HEK293 (cell line): ENCODE data around the gene TMEM222.
A peak's percentile ranks its signal among the peaks of the same experiment; 100 is the strongest.

Experiments used
- OSR2 ChIP-seq: fragments of 450-650 bp; formaldehyde crosslinking; IDR thresholded peaks from 2 replicates; pipeline ENCODE4 v1.5.1; 2016; ENCODE audit warnings: missing biosample characterization, missing genetic modification characterization
- OVOL3 ChIP-seq: fragments of 450-650 bp; formaldehyde crosslinking; IDR thresholded peaks from 2 replicates; pipeline ENCODE4 v1.5.1; 2016; ENCODE audit warnings: missing biosample characterization, missing genetic modification characterization
- PRDM4 ChIP-seq: fragments of 450-650 bp; formaldehyde crosslinking; IDR thresholded peaks from 2 replicates; pipeline ENCODE4 v1.5.1; 2017; ENCODE audit warnings: missing biosample characterization, missing genetic modification characterization
- TCF7L2 ChIP-seq: IDR thresholded peaks from 2 replicates; pipeline ENCODE4 v1.6.1; 2011; ENCODE audit warnings: low read depth, mild to moderate bottlenecking, inconsistent platforms, low read length, moderate library complexity, borderline replicate concordance
- ZBTB48 ChIP-seq: fragments of 450-650 bp; formaldehyde crosslinking; IDR thresholded peaks from 2 replicates; pipeline ENCODE4 v1.5.1; 2016; ENCODE audit warnings: missing biosample characterization, missing genetic modification characterization
- ZBTB8A ChIP-seq: fragments of 450-650 bp; formaldehyde crosslinking; IDR thresholded peaks from 2 replicates; pipeline ENCODE4 v1.5.1; 2016; ENCODE audit warnings: missing biosample characterization, missing genetic modification characterization
- ZNF10 ChIP-seq: fragments of 450-650 bp; formaldehyde crosslinking; IDR thresholded peaks from 2 replicates; pipeline ENCODE4 v1.5.1; 2017; ENCODE audit warnings: missing biosample characterization, missing genetic modification characterization
- ZNF146 ChIP-seq: fragments of 450-650 bp; formaldehyde crosslinking; IDR thresholded peaks from 2 replicates; pipeline ENCODE4 v1.5.1; 2016; ENCODE audit warnings: missing biosample characterization, missing genetic modification characterization
- ZNF274 ChIP-seq, 2 experiments: fragments of 200-500 bp in 1 of 2; fragments of 450-650 bp in 1 of 2; sonication (Bioruptor generic) in 1 of 2; formaldehyde crosslinking in 1 of 2; IDR thresholded peaks; 2 replicates each; pipeline versions ENCODE4 v1.5.1 to v1.6.1; 2014 to 2016; ENCODE audit warnings: borderline replicate concordance in 1 of 2, inconsistent platforms in 1 of 2, low read length in 1 of 2, missing biosample characterization in 1 of 2, missing genetic modification characterization in 1 of 2
- ZNF335 ChIP-seq: fragments of 450-650 bp; formaldehyde crosslinking; conservative IDR thresholded peaks from 2 replicates; pipeline ENCODE4 v1.5.1; 2016; ENCODE audit warnings: missing biosample characterization, missing genetic modification characterization
- ZNF501 ChIP-seq: fragments of 450-650 bp; formaldehyde crosslinking; IDR thresholded peaks from 2 replicates; pipeline ENCODE4 v1.5.1; 2016; ENCODE audit warnings: missing biosample characterization, missing genetic modification characterization
- ZNF561 ChIP-seq: fragments of 450-650 bp; IDR thresholded peaks from 2 replicates; pipeline ENCODE4 v1.5.1; 2018; ENCODE audit warnings: missing biosample characterization, missing genetic modification characterization, borderline replicate concordance
- ZNF596 ChIP-seq: fragments of 450-650 bp; IDR thresholded peaks from 2 replicates; pipeline ENCODE4 v1.5.0; 2018; ENCODE audit warnings: missing biosample characterization, mild to moderate bottlenecking, missing genetic modification characterization, moderate library complexity
- ZNF610 ChIP-seq: fragments of 450-650 bp; formaldehyde crosslinking; IDR thresholded peaks from 2 replicates; pipeline ENCODE4 v1.5.1; 2016; ENCODE audit warnings: missing biosample characterization, missing genetic modification characterization, borderline replicate concordance
- ZNF677 ChIP-seq: fragments of 450-650 bp; IDR thresholded peaks from 2 replicates; pipeline ENCODE4 v1.5.0; 2018; ENCODE audit warnings: missing biosample characterization, mild to moderate bottlenecking, missing genetic modification characterization, moderate library complexity
- ZSCAN18 ChIP-seq: fragments of 450-650 bp; formaldehyde crosslinking; IDR thresholded peaks from 2 replicates; pipeline ENCODE4 v1.5.1; 2016; ENCODE audit warnings: missing biosample characterization, missing genetic modification characterization
- TF ChIP-seq, protein P1 (sequence below): fragments of 450-650 bp; formaldehyde crosslinking; IDR thresholded peaks from 2 replicates; pipeline ENCODE4 v1.5.1; 2016; ENCODE audit warnings: missing biosample characterization, missing genetic modification characterization, borderline replicate concordance
- TF ChIP-seq, protein P2 (sequence below): fragments of 450-650 bp; formaldehyde crosslinking; IDR thresholded peaks from 2 replicates; pipeline ENCODE4 v1.5.1; 2016; ENCODE audit warnings: missing biosample characterization, missing genetic modification characterization
- TF ChIP-seq, protein P3 (sequence below): IDR thresholded peaks from 2 replicates; pipeline ENCODE4 v1.6.1; 2011; ENCODE audit warnings: mild to moderate bottlenecking, low read depth, low read length, borderline replicate concordance
- TF ChIP-seq, protein P4 (sequence below): fragments of 450-650 bp; formaldehyde crosslinking; conservative IDR thresholded peaks from 2 replicates; pipeline ENCODE4 v1.5.1; 2016; ENCODE audit warnings: low read depth, missing biosample characterization, missing genetic modification characterization

The TMEM222 gene

GRCh38 chr1:27365372-27366112 lies 43.6 kb downstream of the TMEM222 start (continued):
- TF ChIP-seq, protein P1, sequence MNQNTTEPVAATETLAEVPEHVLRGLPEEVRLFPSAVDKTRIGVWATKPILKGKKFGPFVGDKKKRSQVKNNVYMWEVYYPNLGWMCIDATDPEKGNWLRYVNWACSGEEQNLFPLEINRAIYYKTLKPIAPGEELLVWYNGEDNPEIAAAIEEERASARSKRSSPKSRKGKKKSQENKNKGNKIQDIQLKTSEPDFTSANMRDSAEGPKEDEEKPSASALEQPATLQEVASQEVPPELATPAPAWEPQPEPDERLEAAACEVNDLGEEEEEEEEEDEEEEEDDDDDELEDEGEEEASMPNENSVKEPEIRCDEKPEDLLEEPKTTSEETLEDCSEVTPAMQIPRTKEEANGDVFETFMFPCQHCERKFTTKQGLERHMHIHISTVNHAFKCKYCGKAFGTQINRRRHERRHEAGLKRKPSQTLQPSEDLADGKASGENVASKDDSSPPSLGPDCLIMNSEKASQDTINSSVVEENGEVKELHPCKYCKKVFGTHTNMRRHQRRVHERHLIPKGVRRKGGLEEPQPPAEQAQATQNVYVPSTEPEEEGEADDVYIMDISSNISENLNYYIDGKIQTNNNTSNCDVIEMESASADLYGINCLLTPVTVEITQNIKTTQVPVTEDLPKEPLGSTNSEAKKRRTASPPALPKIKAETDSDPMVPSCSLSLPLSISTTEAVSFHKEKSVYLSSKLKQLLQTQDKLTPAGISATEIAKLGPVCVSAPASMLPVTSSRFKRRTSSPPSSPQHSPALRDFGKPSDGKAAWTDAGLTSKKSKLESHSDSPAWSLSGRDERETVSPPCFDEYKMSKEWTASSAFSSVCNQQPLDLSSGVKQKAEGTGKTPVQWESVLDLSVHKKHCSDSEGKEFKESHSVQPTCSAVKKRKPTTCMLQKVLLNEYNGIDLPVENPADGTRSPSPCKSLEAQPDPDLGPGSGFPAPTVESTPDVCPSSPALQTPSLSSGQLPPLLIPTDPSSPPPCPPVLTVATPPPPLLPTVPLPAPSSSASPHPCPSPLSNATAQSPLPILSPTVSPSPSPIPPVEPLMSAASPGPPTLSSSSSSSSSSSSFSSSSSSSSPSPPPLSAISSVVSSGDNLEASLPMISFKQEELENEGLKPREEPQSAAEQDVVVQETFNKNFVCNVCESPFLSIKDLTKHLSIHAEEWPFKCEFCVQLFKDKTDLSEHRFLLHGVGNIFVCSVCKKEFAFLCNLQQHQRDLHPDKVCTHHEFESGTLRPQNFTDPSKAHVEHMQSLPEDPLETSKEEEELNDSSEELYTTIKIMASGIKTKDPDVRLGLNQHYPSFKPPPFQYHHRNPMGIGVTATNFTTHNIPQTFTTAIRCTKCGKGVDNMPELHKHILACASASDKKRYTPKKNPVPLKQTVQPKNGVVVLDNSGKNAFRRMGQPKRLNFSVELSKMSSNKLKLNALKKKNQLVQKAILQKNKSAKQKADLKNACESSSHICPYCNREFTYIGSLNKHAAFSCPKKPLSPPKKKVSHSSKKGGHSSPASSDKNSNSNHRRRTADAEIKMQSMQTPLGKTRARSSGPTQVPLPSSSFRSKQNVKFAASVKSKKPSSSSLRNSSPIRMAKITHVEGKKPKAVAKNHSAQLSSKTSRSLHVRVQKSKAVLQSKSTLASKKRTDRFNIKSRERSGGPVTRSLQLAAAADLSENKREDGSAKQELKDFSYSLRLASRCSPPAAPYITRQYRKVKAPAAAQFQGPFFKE (tag by site-specific recombination): no peak
- TF ChIP-seq ZNF677: no peak
- 0 out of 2 replicates have a peak, but pooled peaks have one; percentile 10 for TF ChIP-seq ZNF561 (tag by site-specific recombination)
- no peak for TF ChIP-seq ZNF596 (tag by site-specific recombination)
- peak; percentile 99 for TF ChIP-seq ZBTB48 (tag by site-specific recombination)
- TF ChIP-seq, protein P2, sequence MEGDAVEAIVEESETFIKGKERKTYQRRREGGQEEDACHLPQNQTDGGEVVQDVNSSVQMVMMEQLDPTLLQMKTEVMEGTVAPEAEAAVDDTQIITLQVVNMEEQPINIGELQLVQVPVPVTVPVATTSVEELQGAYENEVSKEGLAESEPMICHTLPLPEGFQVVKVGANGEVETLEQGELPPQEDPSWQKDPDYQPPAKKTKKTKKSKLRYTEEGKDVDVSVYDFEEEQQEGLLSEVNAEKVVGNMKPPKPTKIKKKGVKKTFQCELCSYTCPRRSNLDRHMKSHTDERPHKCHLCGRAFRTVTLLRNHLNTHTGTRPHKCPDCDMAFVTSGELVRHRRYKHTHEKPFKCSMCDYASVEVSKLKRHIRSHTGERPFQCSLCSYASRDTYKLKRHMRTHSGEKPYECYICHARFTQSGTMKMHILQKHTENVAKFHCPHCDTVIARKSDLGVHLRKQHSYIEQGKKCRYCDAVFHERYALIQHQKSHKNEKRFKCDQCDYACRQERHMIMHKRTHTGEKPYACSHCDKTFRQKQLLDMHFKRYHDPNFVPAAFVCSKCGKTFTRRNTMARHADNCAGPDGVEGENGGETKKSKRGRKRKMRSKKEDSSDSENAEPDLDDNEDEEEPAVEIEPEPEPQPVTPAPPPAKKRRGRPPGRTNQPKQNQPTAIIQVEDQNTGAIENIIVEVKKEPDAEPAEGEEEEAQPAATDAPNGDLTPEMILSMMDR (tag by site-specific recombination): no peak
- no peak for TF ChIP-seq OVOL3
- no peak for TF ChIP-seq OSR2 (tag by site-specific recombination)
- no peak for TF ChIP-seq ZSCAN18 (tag by site-specific recombination)
- TF ChIP-seq ZBTB8A: peak; percentile 96
- no peak for TF ChIP-seq TCF7L2
- TF ChIP-seq PRDM4 (tag by site-specific recombination): no peak
- TF ChIP-seq ZNF501 (tag by site-specific recombination): no peak
- TF ChIP-seq, protein P3, sequence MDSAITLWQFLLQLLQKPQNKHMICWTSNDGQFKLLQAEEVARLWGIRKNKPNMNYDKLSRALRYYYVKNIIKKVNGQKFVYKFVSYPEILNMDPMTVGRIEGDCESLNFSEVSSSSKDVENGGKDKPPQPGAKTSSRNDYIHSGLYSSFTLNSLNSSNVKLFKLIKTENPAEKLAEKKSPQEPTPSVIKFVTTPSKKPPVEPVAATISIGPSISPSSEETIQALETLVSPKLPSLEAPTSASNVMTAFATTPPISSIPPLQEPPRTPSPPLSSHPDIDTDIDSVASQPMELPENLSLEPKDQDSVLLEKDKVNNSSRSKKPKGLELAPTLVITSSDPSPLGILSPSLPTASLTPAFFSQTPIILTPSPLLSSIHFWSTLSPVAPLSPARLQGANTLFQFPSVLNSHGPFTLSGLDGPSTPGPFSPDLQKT: no peak
- TF ChIP-seq ZNF335 (tag by site-specific recombination): peak; percentile 76
- TF ChIP-seq ZNF274 (IDR thresholded peaks at IDR 0.05; ENCODE audit: low read length): no peak
- TF ChIP-seq ZNF274 (tag by site-specific recombination; IDR thresholded peaks at IDR 0.05; ENCODE audit: borderline replicate concordance): no peak
- TF ChIP-seq ZNF610: peak; percentile 30; the same call in 1 of the 2 replicates
- TF ChIP-seq, protein P4, sequence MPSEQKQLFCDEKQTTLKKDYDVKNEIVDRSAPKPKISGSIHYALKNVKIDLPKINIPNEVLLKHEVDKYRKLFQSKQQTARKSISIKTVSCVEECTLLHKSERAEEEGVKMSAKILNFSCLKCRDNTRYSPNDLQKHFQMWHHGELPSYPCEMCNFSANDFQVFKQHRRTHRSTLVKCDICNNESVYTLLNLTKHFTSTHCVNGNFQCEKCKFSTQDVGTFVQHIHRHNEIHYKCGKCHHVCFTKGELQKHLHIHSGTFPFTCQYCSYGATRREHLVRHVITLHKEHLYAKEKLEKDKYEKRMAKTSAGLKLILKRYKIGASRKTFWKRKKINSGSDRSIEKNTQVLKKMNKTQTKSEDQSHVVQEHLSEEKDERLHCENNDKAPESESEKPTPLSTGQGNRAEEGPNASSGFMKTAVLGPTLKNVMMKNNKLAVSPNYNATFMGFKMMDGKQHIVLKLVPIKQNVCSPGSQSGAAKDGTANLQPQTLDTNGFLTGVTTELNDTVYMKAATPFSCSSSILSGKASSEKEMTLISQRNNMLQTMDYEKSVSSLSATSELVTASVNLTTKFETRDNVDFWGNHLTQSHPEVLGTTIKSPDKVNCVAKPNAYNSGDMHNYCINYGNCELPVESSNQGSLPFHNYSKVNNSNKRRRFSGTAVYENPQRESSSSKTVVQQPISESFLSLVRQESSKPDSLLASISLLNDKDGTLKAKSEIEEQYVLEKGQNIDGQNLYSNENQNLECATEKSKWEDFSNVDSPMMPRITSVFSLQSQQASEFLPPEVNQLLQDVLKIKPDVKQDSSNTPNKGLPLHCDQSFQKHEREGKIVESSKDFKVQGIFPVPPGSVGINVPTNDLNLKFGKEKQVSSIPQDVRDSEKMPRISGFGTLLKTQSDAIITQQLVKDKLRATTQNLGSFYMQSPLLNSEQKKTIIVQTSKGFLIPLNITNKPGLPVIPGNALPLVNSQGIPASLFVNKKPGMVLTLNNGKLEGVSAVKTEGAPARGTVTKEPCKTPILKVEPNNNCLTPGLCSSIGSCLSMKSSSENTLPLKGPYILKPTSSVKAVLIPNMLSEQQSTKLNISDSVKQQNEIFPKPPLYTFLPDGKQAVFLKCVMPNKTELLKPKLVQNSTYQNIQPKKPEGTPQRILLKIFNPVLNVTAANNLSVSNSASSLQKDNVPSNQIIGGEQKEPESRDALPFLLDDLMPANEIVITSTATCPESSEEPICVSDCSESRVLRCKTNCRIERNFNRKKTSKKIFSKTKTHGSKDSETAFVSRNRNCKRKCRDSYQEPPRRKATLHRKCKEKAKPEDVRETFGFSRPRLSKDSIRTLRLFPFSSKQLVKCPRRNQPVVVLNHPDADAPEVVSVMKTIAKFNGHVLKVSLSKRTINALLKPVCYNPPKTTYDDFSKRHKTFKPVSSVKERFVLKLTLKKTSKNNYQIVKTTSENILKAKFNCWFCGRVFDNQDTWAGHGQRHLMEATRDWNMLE (tag by site-specific recombination): no peak
- no peak for TF ChIP-seq ZNF146 (tag by site-specific recombination)
- TF ChIP-seq ZNF10: peak; percentile 25; the same call in 1 of the 2 replicates
